Stimulated activated CD4-positive, alpha-beta T cell treated with anti-CD3 and anti-CD28 coated beads, Interleukin-2, amount 100 ng/mL, for 24 hours (primary cell): ENCODE measurements around the gene CDH9.

ENCODE experiments used
- DNase-seq, 2 donors: peaks; one replicate each; pipeline ENCODE4 v3.0.0-alpha.2; 2020

CDH9 gene

GRCh38 chr5:27038476-27038875 lies at the start of gene CDH9:
CDH9 (minus strand) TSS chr5:27038586; CDS start chr5:26988333, 50,253 bp downstream.
- DNase-seq: no peak

- no peak for DNase-seq
These were observed 49.4 kb upstream of the CDH9 start for GRCh38 chr5:27087747-27088146.

GRCh38 chr5:27083449-27084415 lies 45.3 kb upstream of the CDH9 start:
- no peak for DNase-seq

GRCh38 chr5:27080147-27080546 lies 41.8 kb upstream of the CDH9 start:
- DNase-seq: no peak

GRCh38 chr5:27062451-27062850 lies 24.1 kb upstream of the CDH9 start:
- DNase-seq: no peak

- no peak for DNase-seq
These were observed 10.1 kb upstream of the CDH9 start for GRCh38 chr5:27048510-27048909.

GRCh38 chr5:27041372-27041771 lies 3.0 kb upstream of the CDH9 start:
- no peak for DNase-seq

GRCh38 chr5:27034565-27034964 lies 3.8 kb downstream of the CDH9 start:
- DNase-seq: no peak

GRCh38 chr5:27026801-27027200 lies 11.6 kb downstream of the CDH9 start:
- DNase-seq: no peak

GRCh38 chr5:27026063-27026462 lies 12.3 kb downstream of the CDH9 start:
- no peak for DNase-seq

- no peak for DNase-seq
These were observed 16.9 kb downstream of the CDH9 start for GRCh38 chr5:27021471-27021870.

GRCh38 chr5:27020973-27021372 lies 17.4 kb downstream of the CDH9 start:
- DNase-seq: no peak

- DNase-seq: no peak
These were observed 22.6 kb downstream of the CDH9 start for GRCh38 chr5:27015758-27016157.

- DNase-seq: no peak
These were observed 27.1 kb downstream of the CDH9 start for GRCh38 chr5:27011274-27011673.

- no peak for DNase-seq
These were observed 27.7 kb downstream of the CDH9 start for GRCh38 chr5:27010646-27011045.

GRCh38 chr5:27009540-27009915 lies 28.9 kb downstream of the CDH9 start:
- no peak for DNase-seq

GRCh38 chr5:27008604-27009539 lies 29.5 kb downstream of the CDH9 start:
- DNase-seq: no peak

GRCh38 chr5:27007121-27007520 lies 31.3 kb downstream of the CDH9 start:
- no peak for DNase-seq

- no peak for DNase-seq
These were observed 51.4 kb downstream of the CDH9 start for GRCh38 chr5:26986985-26987384.

GRCh38 chr5:26981750-26982149 lies 56.6 kb downstream of the CDH9 start:
- DNase-seq: no peak

- no peak for DNase-seq
These were observed 79.1 kb downstream of the CDH9 start for GRCh38 chr5:26959290-26959689.

- DNase-seq: no peak
These were observed 83.2 kb downstream of the CDH9 start for GRCh38 chr5:26955161-26955560.

GRCh38 chr5:26948921-26949320 lies 89.5 kb downstream of the CDH9 start:
- DNase-seq: no peak

- no peak for DNase-seq
These were observed 92.5 kb downstream of the CDH9 start for GRCh38 chr5:26945901-26946300.
